ENCODE measurements around the gene BPIFB6. TPM values are rescaled to one million over a fixed set of nuclear protein-coding genes. Genes with fewer than 3 reads are reported as not detected.

Gene BPIFB6
- total RNA-seq, 1 donor from 2014 or later: not detected

DNA sequence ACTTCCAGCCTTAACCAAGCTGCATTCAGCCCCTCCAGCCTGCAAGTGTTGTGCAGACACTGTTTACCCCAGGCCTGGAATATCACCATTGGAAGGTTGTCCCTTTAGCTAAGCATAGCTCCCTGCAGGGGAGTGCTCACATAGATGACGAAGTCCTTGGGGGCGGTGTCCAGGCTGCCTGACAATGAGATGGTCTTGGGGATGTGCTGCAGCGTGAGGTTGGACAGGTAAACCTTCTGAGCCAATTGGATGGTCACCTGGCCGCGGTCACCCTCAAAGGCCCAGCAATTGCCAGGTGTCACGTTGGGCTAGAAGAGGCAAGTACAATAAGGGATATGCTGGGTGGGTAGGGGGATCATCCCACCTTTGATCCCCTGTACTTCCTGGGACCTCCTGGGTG lies 45.9 kb upstream of the BPIFB6 start:
- Histone ChIP-seq H3K27me3 (ENCODE audit: control insufficient read depth, insufficient read depth, low read length) (no peaks in the 10 kb centered on the region), H3K4me3 (ENCODE audit: low read depth, low read length) (no peak overlapping the region), H3K36me3 (ENCODE audit: control insufficient read depth, insufficient read depth, low read length) (no peaks in the 10 kb centered on the region)
- TF ChIP-seq, protein P1, sequence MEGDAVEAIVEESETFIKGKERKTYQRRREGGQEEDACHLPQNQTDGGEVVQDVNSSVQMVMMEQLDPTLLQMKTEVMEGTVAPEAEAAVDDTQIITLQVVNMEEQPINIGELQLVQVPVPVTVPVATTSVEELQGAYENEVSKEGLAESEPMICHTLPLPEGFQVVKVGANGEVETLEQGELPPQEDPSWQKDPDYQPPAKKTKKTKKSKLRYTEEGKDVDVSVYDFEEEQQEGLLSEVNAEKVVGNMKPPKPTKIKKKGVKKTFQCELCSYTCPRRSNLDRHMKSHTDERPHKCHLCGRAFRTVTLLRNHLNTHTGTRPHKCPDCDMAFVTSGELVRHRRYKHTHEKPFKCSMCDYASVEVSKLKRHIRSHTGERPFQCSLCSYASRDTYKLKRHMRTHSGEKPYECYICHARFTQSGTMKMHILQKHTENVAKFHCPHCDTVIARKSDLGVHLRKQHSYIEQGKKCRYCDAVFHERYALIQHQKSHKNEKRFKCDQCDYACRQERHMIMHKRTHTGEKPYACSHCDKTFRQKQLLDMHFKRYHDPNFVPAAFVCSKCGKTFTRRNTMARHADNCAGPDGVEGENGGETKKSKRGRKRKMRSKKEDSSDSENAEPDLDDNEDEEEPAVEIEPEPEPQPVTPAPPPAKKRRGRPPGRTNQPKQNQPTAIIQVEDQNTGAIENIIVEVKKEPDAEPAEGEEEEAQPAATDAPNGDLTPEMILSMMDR (IDR thresholded peaks at IDR 0.05; ENCODE audit: insufficient read depth, low read length, severe bottlenecking): no peak
- no peak for DNase-seq (ENCODE audit: low read depth)
- no peak for FAIRE-seq

DNA sequence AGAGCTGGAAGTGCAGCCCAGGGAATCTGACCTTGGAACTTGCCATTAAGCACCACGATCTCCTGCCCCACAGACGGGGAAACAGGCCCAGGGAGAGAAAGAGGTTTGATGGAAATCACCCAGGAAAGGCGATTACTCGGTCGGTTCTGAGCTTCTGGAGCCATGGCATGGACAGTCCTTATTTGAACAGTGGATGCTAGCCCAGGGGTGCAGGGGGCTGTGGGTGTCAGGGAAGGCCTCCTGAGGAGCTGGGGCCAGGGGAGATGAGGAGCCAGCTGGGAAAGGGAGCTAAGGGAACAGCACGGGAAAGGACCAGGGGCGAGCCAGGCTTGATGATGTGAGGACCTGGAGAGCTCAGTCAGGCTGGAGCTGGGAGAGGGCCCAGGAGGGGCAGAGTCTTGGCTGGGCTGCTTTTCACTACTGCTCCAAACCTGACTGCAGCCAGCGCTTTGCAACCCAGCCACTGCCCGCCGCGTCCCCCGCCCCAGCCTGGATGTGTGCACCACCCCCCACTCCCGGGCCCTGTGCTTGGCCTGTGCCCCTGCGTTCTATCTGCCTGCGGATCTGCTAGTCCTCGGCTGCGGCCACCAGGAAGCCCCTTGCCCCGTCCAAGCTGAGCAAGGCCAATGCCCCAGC lies 45.0 kb upstream of the BPIFB6 start:
- DNase-seq (ENCODE audit: low read depth): no peak
- TF ChIP-seq, protein P1 (IDR thresholded peaks at IDR 0.05; ENCODE audit: insufficient read depth, low read length, severe bottlenecking): no peak
- no peaks in the 10 kb centered on the region for H3K27me3 ChIP-seq (ENCODE audit: control insufficient read depth, insufficient read depth, low read length)
- no peak for FAIRE-seq
- no peak overlapping the region for H3K4me3 ChIP-seq (ENCODE audit: low read depth, low read length)
- H3K36me3 ChIP-seq (ENCODE audit: control insufficient read depth, insufficient read depth, low read length): no peaks in the 10 kb centered on the region

DNA sequence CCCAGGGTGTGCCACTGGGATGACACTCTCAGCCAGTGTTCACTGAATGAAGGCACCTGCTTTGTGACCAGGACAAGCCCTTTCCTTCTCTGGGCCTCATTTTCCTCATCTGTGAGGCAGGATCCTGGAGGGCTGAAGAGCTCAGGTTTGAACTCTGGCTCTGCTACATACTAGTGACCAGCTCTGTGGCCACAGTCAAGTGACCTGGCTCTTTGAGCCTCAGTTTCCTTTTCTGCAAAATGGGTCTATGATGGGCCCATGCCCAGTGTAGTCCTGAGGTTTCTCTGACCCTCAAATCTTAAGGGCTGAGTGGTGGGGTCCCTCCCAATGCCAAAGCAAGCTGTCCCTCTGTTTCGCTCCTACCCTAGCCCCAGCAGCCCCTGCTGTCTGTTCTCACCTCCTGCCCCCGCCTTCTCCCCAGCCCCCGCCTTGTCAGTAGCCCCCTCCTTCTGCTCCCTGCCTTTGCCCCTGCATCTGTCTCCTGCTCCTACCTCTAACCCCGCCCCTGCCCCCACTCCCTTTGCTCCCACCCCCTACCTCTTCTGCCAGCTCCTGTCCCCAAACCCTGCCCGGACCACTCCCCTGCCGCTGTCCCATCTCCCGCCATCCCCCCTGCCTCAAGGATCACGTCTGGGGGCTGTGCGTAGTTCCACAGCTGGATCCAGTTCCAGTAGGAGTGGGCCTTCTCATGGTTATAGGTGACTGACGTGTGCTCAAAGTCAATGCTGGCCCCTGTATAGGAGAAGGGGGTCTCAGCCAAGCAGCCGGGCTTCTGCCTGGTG lies 44.2 kb upstream of the BPIFB6 start:
- FAIRE-seq (no peak), DNase-seq (ENCODE audit: low read depth) (no peak)
- H3K36me3 ChIP-seq (ENCODE audit: control insufficient read depth, insufficient read depth, low read length): no peaks in the 10 kb centered on the region
- TF ChIP-seq, protein P1 (IDR thresholded peaks at IDR 0.05; ENCODE audit: insufficient read depth, low read length, severe bottlenecking): no peak
- no peak overlapping the region for H3K4me3 ChIP-seq (ENCODE audit: low read depth, low read length)
- H3K27me3 ChIP-seq (ENCODE audit: control insufficient read depth, insufficient read depth, low read length): no peaks in the 10 kb centered on the region

DNA sequence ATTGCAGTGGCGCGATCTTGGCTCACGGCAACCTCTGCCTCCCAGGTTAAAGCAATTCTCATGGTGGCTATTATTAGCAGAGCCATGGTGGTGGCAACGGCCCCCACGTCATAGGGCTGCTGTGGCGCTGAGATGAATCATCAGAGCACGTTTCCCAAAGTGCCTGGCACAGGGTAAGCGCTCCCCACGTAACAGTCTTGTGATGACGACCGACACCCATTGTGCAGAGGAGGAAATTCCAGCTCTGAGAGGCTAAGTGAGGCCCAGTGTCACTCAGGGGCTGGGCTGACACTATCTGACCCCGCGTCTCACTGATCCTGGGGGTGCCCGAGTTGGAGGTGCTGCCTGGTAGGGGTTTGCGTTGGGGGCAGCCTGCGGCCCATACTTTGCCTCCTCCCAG lies 43.4 kb upstream of the BPIFB6 start:
- FAIRE-seq (no peak), DNase-seq (ENCODE audit: low read depth) (no peak)
- TF ChIP-seq, protein P1 (IDR thresholded peaks at IDR 0.05; ENCODE audit: insufficient read depth, low read length, severe bottlenecking): no peak
- H3K27me3 ChIP-seq (ENCODE audit: control insufficient read depth, insufficient read depth, low read length): no peaks in the 10 kb centered on the region
- no peaks in the 10 kb centered on the region for H3K36me3 ChIP-seq (ENCODE audit: control insufficient read depth, insufficient read depth, low read length)
- H3K4me3 ChIP-seq (ENCODE audit: low read depth, low read length): no peak overlapping the region

DNA sequence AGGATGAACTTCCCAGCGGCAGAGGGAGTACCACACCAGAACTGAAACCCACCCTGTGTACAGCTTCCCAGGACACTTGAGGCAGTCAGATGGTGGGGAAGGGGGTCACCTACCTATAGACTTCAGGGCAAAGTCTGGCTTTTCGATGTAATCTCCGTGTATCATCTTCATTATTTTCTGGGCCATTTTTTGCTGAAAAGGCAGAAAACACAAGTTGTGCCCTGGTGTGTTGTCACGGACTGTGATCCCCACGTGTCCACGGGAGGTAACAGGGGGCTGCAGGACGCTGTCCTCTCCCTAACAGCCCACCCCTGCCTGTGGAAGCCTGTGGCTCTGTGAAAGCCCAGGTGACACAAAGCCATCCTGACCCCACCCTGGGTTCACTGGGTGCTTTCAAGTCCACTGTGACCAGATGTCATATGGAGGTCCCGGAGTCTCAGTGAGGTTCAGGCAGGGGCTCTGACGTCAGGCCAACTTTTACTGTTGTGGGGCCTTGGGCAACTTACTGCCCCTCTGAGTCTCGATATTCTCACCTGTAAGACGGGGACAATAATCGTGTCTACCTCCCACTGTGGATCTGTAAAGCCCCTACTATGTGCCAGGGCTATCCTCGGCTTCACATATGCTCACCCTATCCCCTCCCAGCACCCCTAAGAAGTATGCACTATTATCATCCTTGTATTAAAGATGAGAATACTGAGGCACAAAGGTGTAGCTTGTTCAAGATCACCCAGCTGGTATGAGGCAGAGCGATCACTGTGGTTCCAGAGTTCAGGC lies 41.8 kb upstream of the BPIFB6 start:
- TF ChIP-seq, protein P1 (IDR thresholded peaks at IDR 0.05; ENCODE audit: insufficient read depth, low read length, severe bottlenecking): no peak
- Histone ChIP-seq H3K36me3 (ENCODE audit: control insufficient read depth, insufficient read depth, low read length) (no peaks in the 10 kb centered on the region), H3K4me3 (ENCODE audit: low read depth, low read length) (no peak overlapping the region), H3K27me3 (ENCODE audit: control insufficient read depth, insufficient read depth, low read length) (no peaks in the 10 kb centered on the region)
- no peak for FAIRE-seq
- no peak for DNase-seq (ENCODE audit: low read depth)
